Amniotic epithelial cell (primary cell): ENCODE measurements around the gene DENND4A.

Experiments used
- DNase-seq: peaks from one replicate; pipeline ENCODE4 v3.0.0-alpha.2; 2010; ENCODE audit warnings: low read depth

The DENND4A gene

GRCh38 chr15:65792138-65792987 lies at the start of gene DENND4A:
Gene DENND4A, minus strand, starts transcription at chr15:65792293. Its CDS starts 35,843 bp downstream, at chr15:65756450.
- DNase-seq, result peak; percentile 98

DNA sequence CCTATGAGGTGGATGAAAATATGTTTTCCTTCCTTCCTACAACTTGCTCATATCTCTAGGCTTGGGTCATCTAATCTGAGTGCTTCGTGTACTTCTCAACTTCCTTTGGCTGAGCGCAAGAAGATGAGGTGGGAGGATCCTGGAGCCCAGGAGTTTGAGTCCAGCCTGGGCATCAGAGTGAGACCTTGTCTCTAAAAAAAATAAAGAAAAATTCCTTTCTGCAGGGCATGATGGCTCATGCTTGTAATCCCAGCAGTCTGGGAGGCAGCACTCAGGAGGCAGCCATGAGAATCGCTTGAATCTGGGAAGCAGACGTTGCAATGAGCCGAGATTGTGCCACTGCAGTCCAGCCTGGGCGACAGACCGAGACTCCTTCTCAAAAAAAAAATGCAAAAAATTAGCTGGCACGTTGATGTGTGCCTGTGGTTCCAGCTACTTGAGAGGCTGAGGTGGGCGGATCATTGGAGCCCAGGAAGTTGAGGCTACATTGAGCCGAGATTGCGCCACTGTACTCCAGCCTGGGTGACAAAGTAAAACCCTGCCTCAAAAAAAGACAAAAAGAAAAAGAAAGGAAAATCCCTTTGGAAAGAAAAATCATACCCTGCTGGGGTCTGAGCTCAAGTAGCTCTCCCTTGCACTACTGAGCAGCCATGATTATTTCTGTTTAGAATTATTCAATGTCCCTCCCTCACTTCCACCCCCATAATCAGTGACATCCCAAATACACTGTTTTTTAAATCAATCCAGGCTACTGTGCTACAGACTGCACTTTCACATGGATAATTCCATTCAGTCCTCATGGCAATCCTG lies 49.2 kb upstream of the DENND4A start:
- peak; percentile 61 for DNase-seq

- DNase-seq, result no peak
These were observed 47.9 kb upstream of the DENND4A start for GRCh38 chr15:65839985-65840384.

- DNase-seq, result no peak
These were observed 47.3 kb upstream of the DENND4A start for GRCh38 chr15:65839354-65839901.

DNA sequence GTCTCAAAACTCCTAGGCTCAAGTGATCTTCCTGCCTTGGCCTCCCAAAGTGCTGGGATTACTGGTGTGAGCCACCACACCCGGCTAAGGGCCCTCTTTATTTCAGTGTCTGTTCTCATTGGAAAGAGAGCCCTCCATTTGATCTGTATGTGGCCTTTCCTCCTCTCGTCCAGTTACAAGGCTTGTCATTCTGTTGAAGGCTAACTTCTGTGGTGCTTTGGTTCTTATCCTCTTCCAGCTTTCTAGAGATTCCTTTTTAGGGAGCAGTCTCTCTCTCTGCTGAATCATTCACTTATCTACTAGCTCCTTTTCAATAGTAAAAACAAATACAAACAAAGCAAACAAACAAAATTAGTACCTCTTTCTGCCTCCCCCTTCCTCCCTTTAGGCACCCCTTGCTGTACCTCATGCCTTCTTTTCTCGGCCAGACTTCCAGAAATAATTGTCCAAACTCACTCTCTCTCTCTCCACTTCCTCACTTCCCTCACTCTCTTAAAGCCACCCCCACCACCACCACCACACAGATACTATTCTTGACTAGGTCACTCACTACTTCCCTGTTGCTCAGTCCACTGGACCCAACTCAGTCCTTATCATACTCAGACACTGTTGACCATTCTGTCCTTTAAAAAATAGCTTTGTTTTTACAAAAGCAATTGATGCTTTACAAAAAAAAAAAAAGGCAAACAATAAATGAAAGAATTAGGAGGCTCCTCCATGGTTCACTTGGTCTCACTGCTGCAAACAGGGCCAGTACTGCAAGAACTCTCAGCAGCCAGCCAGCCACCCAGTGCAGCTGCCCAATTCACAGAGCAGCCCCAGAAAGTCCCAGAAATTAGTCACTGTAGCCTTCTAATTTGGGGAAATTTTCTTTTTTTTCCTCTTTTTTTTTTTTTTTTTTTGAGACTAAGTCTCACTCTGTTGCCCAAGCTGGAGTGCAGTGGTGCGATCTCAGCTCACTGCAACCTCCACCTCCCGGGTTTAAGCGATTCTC lies 45.5 kb upstream of the DENND4A start:
- DNase-seq, result no peak

DNA sequence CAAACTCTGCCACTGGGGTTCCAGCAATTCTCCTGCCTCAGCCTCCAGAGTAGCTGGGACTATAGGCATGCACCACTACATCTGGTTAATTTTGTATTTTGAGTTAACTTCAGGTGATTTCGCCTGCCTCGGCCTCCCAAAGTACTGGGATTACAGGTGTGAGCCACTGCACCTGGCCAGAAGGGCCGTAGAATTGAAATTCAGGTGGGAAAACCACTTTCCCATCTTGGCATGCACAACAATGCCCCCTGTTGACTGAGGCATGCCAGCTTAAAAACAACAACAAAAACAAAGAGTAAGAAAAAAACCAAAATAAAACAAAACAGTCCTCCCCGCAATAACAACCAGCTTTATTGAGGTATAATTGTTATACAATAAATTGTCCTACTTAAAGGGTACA lies 44.6 kb upstream of the DENND4A start:
- DNase-seq, result no peak

GRCh38 chr15:65835447-65835846 lies 43.4 kb upstream of the DENND4A start:
- DNase-seq, result no peak

DNA sequence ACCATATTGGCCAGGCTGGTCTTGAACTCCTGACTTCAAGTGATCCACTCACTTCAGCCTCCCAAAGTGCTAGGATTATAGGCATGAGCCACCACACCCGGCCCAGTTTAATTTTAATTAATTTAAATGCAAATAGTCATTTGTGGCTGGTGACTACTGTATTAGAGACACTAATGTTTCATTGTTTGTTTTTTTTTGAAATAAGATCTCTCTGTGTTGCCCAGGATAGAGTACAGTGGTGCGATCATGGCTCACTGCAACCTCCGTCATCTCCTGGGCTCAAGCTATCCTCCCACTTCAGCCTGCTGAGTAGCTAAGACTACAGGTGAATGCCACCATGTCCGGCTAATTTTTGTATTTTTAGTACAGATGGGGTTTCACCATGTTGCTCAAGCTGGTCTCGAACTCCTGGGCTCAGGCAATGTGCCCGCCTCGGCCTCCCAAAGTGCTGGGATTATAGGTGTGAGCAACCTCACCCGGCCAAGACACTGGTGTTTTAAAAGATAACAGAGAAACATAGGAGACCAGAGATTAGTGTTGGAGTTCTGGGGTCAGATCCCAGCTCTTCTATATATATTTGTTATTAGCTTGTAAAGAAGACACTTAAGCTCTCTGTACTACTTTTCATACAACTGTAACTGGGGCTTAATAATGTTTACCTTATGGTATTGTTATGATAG lies 42.6 kb upstream of the DENND4A start:
- DNase-seq, result no peak

DNA sequence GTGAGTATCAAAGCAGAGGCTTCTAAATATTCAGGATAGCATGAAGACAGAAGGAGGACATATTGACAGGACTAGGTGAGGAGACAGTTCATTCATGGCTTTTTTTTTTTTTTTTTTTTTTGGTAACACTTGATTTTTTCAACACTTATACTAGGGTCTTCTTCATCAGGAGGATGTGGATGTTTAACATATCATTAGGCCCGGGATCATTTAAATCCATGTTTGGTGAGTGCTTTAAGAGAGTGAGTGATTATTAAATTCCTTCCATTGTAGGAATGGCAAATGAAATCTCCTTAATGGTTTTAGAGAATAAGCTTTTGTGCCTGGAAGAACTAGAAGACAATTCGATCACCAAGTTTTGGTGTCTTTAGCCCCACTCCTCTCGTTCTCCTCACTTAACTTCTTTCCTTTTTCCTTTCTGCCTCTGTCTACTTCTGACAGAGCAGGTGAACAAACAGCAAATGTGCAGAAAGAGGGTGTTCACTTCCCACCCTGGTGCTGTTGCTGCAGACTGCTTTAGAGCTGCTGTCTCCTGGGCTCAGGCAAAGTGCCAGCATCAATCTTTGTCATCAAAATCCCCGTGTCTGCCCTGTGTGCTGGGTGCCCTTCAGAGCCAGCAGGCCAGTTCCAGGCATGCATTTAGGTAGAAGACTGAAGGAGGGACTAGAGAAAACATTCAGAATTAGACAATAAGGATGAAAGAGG lies 41.6 kb upstream of the DENND4A start:
- DNase-seq, result no peak

DNA sequence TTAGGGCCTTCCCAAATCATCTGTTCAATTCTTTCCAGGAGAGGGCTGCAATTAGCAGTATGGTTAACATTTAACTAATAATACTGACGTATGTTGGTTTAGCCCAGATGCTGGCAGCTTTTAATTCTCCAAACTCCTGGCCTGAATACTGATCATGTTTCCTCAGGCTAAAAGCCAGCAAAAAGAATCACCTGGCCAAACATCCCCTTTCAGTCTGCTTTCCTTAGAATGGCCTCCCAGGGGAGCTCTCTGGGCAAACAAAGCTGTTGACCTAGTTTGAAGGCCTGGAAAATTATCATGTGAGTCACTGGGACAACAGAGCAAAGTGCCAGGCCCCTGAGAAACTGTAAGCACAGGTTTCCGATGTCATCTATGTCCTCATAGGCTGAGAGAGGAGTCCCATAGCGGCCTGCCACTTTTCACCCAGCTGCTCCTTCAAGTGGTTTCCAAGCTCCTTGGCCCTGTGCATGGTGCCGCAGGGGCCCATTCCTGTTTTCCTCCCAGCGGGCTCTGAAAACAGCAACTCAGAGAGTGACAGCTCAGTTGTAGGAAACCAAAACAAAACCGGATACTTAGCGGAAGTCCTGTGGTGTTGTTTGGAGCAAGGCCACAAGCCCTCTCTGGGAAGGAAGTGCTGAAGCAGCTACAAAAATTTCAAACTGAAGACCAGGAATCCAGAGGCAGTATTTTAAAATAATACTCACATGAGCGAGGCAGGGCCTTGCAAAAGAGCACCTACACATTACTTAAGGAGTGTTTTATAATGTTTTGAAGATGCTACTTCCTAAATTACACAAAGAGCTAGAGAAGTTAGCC lies 40.7 kb upstream of the DENND4A start:
- DNase-seq, result peak; percentile 86

DNA sequence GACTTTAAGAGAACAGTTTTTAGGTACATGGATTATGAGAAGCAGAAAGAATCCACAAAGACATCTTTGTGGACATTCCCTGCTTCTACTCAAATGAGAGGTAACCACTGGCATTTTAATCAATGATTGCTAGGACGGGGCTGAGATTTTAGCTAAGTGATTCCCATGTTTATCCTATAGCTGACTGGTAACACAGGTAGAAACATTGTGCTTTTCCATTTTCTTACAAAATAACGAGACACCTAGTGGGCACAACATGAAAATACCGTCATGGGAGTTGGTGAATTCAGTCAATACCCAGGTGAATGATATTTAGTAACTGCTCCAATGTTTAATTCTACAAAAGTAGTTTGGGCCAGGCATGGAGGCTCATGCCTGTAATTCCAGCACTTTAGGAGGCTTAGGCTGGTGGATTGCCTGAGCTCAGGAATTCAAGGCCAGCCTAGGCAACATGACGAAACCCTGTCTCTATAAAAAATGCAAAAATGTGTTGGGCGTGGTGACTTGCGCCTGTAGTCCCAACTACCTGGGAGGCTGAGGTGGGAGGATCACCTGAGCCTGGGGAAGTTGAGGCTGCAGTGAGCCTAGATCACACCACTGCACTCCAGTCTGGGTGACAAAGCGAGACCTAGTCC lies 37.2 kb upstream of the DENND4A start:
- peak; percentile 41 for DNase-seq

DNA sequence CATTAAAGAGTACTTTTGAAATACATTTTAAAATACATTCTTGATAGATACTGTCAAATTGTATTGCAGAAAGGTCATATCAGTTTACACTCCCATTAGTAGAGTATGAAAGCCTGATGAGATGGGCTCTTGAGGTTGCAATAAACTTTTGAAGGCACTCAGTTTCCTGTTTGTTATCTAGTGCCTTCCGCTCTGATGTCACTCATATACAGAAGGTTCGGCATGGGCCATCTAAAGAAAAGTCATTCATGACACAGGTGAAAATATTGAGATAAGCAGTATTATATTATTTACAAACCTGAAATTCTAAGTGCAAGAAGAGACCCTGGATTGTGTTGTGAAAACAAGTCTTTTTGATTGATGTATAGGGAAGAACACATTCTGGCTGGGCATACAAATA lies 36.5 kb upstream of the DENND4A start:
- DNase-seq, result no peak

DNA sequence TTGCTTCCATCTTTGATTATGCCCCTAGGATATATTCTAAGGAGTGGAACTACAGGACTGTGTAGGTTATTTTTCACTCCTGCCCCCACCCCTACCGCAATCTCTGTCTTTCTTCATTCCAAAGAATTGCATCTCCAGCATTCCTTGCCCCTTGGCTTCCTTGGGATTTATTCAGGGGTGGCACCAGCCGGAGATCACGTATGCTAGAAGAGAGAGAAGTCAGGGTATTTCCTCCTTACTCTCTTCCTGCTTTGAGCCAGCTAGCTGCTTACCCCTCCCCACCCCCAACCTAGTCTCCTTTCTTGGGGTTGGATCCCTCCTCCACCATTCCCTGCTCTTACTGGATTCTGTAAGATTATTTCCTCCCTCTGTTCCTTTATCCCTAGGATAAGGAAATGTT lies 35.0 kb upstream of the DENND4A start:
- peak; percentile 20 for DNase-seq

DNA sequence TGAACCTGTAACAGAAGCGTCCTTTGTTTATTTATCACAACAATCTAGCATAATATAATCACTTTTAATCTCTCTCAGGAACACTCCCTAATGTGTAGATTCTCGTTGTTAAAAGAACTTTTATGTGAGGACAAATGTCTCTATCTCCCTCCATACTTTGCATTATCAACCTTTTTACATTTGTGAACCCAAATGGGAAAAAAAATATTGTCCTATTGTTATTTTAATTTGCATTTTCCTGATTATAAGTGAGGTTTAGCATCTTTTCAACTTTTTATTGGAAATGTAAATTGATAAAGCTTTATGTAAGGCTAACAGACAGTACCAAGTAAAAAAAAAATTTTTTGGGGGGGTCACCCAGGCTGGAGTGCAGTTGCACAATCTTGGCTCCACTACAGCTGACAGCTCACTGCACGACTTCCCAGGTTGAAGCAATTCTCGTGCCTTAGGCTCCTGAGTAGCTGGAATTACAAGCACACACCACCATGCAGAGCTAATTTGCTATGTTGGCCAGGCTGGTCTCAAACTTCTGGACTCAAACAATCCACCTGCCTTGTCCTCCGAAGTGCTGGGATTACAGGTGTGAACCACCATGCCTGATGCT lies 33.0 kb upstream of the DENND4A start:
- peak; percentile 70 for DNase-seq

- DNase-seq, result peak; percentile 72
These were observed 32.1 kb upstream of the DENND4A start for GRCh38 chr15:65824031-65824743.

DNA sequence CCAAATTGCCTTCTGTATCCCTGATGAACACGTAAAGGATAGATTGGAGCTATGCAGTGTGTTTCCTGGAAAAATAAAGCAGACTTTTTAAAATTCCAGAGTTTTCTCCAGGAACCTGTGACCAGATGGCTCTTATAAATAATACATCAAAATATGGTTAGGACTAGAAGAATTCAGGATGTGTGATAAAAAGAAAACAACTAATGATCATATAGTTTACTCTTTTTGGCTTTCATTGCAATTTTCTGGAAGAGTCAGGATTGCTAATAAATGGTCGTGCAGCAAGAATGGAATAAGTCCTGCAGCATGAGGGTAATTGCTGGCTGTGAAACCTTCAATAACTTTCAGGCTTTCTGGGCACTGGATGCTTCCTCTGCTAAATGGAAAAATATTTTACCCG lies 30.2 kb upstream of the DENND4A start:
- DNase-seq, result no peak

DNA sequence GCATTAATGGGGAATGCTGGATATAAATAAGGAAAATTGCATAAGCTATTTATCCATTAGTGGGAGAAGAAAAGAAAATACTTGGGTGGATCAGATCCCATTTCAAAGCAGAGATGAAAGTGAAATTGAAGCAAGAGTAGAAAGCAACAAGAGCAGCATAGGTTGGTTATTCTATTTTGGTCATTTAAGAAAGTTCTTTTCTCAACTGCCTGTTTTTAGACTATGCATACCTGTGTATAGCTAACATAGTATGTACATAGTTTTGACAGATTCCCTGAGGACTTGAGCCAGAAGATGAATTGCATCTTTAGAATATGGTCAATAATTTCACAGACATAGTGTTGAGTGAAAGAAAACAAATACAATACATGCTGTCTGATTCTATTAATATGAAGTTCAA lies 29.0 kb upstream of the DENND4A start:
- no peak for DNase-seq

GRCh38 chr15:65819563-65819960 lies 27.5 kb upstream of the DENND4A start:
- DNase-seq, result peak; percentile 75
